K562 (cell line): ENCODE data around the gene SOX4. TPM values are rescaled to one million over a fixed set of nuclear protein-coding genes. Genes with fewer than 3 reads are reported as not detected.

Source experiments
- ATAC-seq: fragments of 200-7000 bp; cut with Tn5 transposase; 3 replicates; pipeline ENCODE4 v1.9.1; 2020; ENCODE audit warnings: moderate library complexity
- BruUV-seq: library from RNA; stranded (reverse); fragments of 400-500 nt; replicated peaks from 2 replicates; lab custom pipeline; 2021; lab: Mats Ljungman, UMichigan
- CTCF ChIA-PET: fragments of 300-600 bp; formaldehyde crosslinking; extraction: SDS; loops from one replicate; lab custom pipeline; 2021; ENCODE audit warnings: low intra/inter-chr PET ratio; lab: Yijun Ruan, JAX
- POLR2A ChIA-PET: fragments of 300-600, 350-650 bp; sonication (Branson Sonifier 250); formaldehyde crosslinking; extraction: SDS; loops from one replicate; lab custom pipeline; 2021; ENCODE audit warnings: antibody characterized with exemption, inconsistent platforms; lab: Yijun Ruan, JAX
- DNase-seq, 4 experiments: peaks; one replicate each; pipeline versions ENCODE4 v3.0.0 to v3.0.0-alpha.2; 2011 to 2018; ENCODE audit warnings: low spot score in 3 of 4, mixed read lengths in 3 of 4; ENCODE audit errors: extremely low read depth in 1 of 4
- FAIRE-seq: peaks from 2 replicates; lab custom pipeline; 2011; peaks lifted over from hg19 to GRCh38; lab: Jason Lieb, UNC
- H2AFZ ChIP-seq: 2 replicates; pipeline ENCODE4 v1.6.0; 2011; ENCODE audit warnings: low read depth, low read length, control low read depth, inconsistent platforms
- H3K27ac ChIP-seq: fragments of 200-600 bp; 3 replicates; pipeline ENCODE4 v1.8.0; 2011; ENCODE audit warnings: low read depth, mild to moderate bottlenecking, control low read depth, inconsistent platforms, low read length, moderate library complexity, mixed read lengths; ENCODE audit errors: extremely low read depth
- H3K27me3 ChIP-seq, 2 experiments: fragments of 300-600 bp in 1 of 2; 2 replicates in 1 of 2; 3 replicates in 1 of 2; pipeline versions ENCODE4 v1.6.0 to v1.8.0; 2011; ENCODE audit warnings: inconsistent platforms in 2 of 2, low read length in 2 of 2, mild to moderate bottlenecking in 1 of 2, mixed read lengths in 1 of 2, moderate library complexity in 1 of 2; ENCODE audit not compliant: control insufficient read depth in 2 of 2, insufficient read depth in 2 of 2
- H3K36me3 ChIP-seq: fragments of 300-600 bp; 3 replicates; pipeline ENCODE4 v1.8.0; 2011; ENCODE audit warnings: mild to moderate bottlenecking, low read length, inconsistent platforms; ENCODE audit not compliant: control insufficient read depth, insufficient read depth
- H3K4me1 ChIP-seq, 2 experiments: fragments of 200-600 bp in 1 of 2; replicated peaks in 1 of 2; 2 replicates in 1 of 2; 3 replicates in 1 of 2; pipeline versions ENCODE4 v1.5.1 to v1.8.0; 2011; ENCODE audit warnings: inconsistent platforms in 2 of 2, low read length in 2 of 2, mild to moderate bottlenecking in 1 of 2, mixed read lengths in 1 of 2, moderate library complexity in 1 of 2; ENCODE audit not compliant: control insufficient read depth in 2 of 2, insufficient read depth in 2 of 2
- H3K4me2 ChIP-seq: 2 replicates; pipeline ENCODE4 v1.6.1; 2011; ENCODE audit warnings: low read length, control low read depth, inconsistent platforms, mixed read lengths; ENCODE audit not compliant: insufficient read depth
- H3K4me3 ChIP-seq: fragments of 200-600 bp; sonication (generic), shearing (Covaris generic); 2 replicates; pipeline ENCODE4 v1.5.1; 2016; ENCODE audit warnings: control low read depth, inconsistent platforms
- H3K79me2 ChIP-seq: fragments of 200-600 bp; 3 replicates; pipeline ENCODE4 v1.8.0; 2011; ENCODE audit warnings: low read length, inconsistent platforms; ENCODE audit not compliant: control insufficient read depth, insufficient read depth
- H3K9ac ChIP-seq, 2 experiments: 2 replicates each; pipeline versions ENCODE4 v1.6.0 to v1.6.1; 2011; ENCODE audit warnings: low read depth in 2 of 2, low read length in 2 of 2, control low read depth in 1 of 2, inconsistent platforms in 1 of 2, mild to moderate bottlenecking in 1 of 2, mixed read lengths in 1 of 2; ENCODE audit not compliant: insufficient read depth in 1 of 2
- H3K9me1 ChIP-seq: one replicate; pipeline ENCODE4 v1.6.0; 2011; ENCODE audit warnings: inconsistent platforms, mild to moderate bottlenecking, low read length, moderate library complexity; ENCODE audit not compliant: control insufficient read depth, insufficient read depth
- H3K9me3 ChIP-seq: replicated peaks from 2 replicates; pipeline ENCODE4 v1.5.1; 2011; ENCODE audit warnings: low read depth, low read length, inconsistent platforms; ENCODE audit not compliant: control insufficient read depth, insufficient read depth
- H4K20me1 ChIP-seq: replicated peaks from 2 replicates; pipeline ENCODE4 v1.6.1; 2011; ENCODE audit warnings: low read length, inconsistent platforms, mixed read lengths; ENCODE audit not compliant: control insufficient read depth, insufficient read depth
- CBFA2T2 ChIP-seq: fragments of 450-650 bp; conservative IDR thresholded peaks from 2 replicates; pipeline ENCODE4 v1.6.1; 2017; ENCODE audit warnings: mild to moderate bottlenecking
- FOS ChIP-seq: IDR thresholded peaks from 3 replicates; pipeline ENCODE4 v1.6.1; 2011; ENCODE audit not compliant: insufficient read length; ENCODE audit errors: extremely low read depth
- GABPB1 ChIP-seq: sonication (generic); formaldehyde crosslinking; IDR thresholded peaks from 2 replicates; pipeline ENCODE4 v1.8.0; 2022; ENCODE audit warnings: mild to moderate bottlenecking, missing genetic modification reagents
- HLTF ChIP-seq: fragments of 450-650 bp; IDR thresholded peaks from 2 replicates; pipeline ENCODE4 v1.6.1; 2016
- ILF3 ChIP-seq: fragments of 450-650 bp; IDR thresholded peaks from 2 replicates; pipeline ENCODE4 v1.6.1; 2018; ENCODE audit warnings: antibody characterized with exemption, mild to moderate bottlenecking, moderate library complexity, borderline replicate concordance
- JUND ChIP-seq, 2 experiments: IDR thresholded peaks; 2 replicates in 1 of 2; 3 replicates in 1 of 2; pipeline ENCODE4 v1.6.1; 2011; ENCODE audit warnings: borderline replicate concordance in 2 of 2, low read depth in 2 of 2, low read length in 2 of 2, improper control_type of control experiment in 1 of 2, missing biosample characterization in 1 of 2, missing genetic modification characterization in 1 of 2, missing genetic modification reagents in 1 of 2
- RBM15 ChIP-seq: fragments of 200-400 bp; formaldehyde crosslinking; IDR thresholded peaks from 2 replicates; pipeline ENCODE4 v1.6.1; 2018; ENCODE audit warnings: mild to moderate bottlenecking, low read length, moderate library complexity; ENCODE audit not compliant: insufficient read depth
- TAF15 ChIP-seq: fragments of 200-400 bp; formaldehyde crosslinking; IDR thresholded peaks from 2 replicates; pipeline ENCODE4 v1.6.1; 2017; ENCODE audit warnings: mild to moderate bottlenecking, low read depth, low read length, moderate library complexity
- ZBTB7A ChIP-seq: IDR thresholded peaks from 2 replicates; pipeline ENCODE4 v1.6.1; 2011; ENCODE audit warnings: low read depth, mild to moderate bottlenecking, low read length, moderate library complexity, borderline replicate concordance; ENCODE audit not compliant: control insufficient read depth
- ZEB2 ChIP-seq: fragments of 450-650 bp; IDR thresholded peaks from 2 replicates; pipeline ENCODE4 v1.6.1; 2016
- ZFP36 ChIP-seq: fragments of 150-350 bp; IDR thresholded peaks from 2 replicates; pipeline ENCODE4 v1.6.1; 2018; ENCODE audit warnings: low read length, low read depth; ENCODE audit not compliant: partially characterized antibody
- ZNF445 ChIP-seq: fragments of 250-450 bp; sonication (Bioruptor Pico); IDR thresholded peaks from 2 replicates; pipeline ENCODE4 v1.4.0; 2020; ENCODE audit warnings: low read depth, mild to moderate bottlenecking, moderate library complexity
- ZNF668 ChIP-seq: fragments of 250-450 bp; sonication (Bioruptor Pico); IDR thresholded peaks from 2 replicates; pipeline ENCODE4 v1.8.0; 2022; ENCODE audit warnings: mild to moderate bottlenecking, inconsistent platforms
- WGBS: fragments of 100-300 bp; shearing (Covaris generic); methylation state at CpG from one replicate; pipeline ENCODE4 v1.1.6; 2016; ENCODE audit warnings: low coverage, mixed read lengths; ENCODE audit not compliant: insufficient coverage; ENCODE audit errors: missing lambda C conversion rate; 5-methylcytosine and 5-hydroxymethylcytosine counted together
- in situ Hi-C: fragments of 300-500 bp; cut with MboI; formaldehyde crosslinking; loops from 4 replicates; pipeline ENCODE4 v1.15.0; 2018; ENCODE audit warnings: inconsistent platforms, mixed read lengths
- intact Hi-C: fragments of 100-400 bp; cut with micrococcal nuclease; formaldehyde crosslinking; loops from 2 replicates; pipeline ENCODE4 v1.14.2; 2022
- polyA plus RNA-seq, 8 experiments: library from polyadenylated mRNA; depleted of rRNA in 4 of 8; stranded (reverse) in 5 of 8; unstranded in 3 of 8; fragments of >200 nt; fragmentation: Nextera tagmentation in 2 of 8; fragmentation: Illumina TruSeq in 1 of 8; extraction: Ambion mirVana in 2 of 8; extraction: Trizol in 1 of 8; gene quantifications; 2 replicates each; pipeline versions ENCODE4 v1.2.1 to v1.2.3, GENCODE V29; 2011 to 2014; ENCODE audit warnings: inconsistent platforms in 1 of 8, missing spikeins in 1 of 8
- total RNA-seq, 7 experiments: library from RNA; depleted of rRNA in 6 of 7; stranded (reverse); fragments of >200 nt in 6 of 7; fragmentation: Illumina TruSeq in 2 of 7; extraction: Trizol in 2 of 7; gene quantifications; 2 replicates each; pipeline versions ENCODE4 v1.2.1 to v1.2.3, GENCODE V29; 2011 to 2021; ENCODE audit warnings: low replicate concordance in 1 of 7
- TF ChIP-seq, protein P1 (sequence below): fragments of 150-350 bp; conservative IDR thresholded peaks from 2 replicates; pipeline ENCODE4 v1.6.1; 2014; ENCODE audit warnings: low read length
- TF ChIP-seq, protein P2 (sequence below): fragments of 450-650 bp; formaldehyde crosslinking; IDR thresholded peaks from 2 replicates; pipeline ENCODE4 v1.4.0; 2020; ENCODE audit warnings: mild to moderate bottlenecking, mixed read lengths

SOX4 gene
- total and polyA plus RNA-seq, 9 of the 15 experiments (the other 6 are each of a cell fraction or from before 2014, with no cell fraction given), result 0.03 to 0.29 (median 0.04) TPM

DNA sequence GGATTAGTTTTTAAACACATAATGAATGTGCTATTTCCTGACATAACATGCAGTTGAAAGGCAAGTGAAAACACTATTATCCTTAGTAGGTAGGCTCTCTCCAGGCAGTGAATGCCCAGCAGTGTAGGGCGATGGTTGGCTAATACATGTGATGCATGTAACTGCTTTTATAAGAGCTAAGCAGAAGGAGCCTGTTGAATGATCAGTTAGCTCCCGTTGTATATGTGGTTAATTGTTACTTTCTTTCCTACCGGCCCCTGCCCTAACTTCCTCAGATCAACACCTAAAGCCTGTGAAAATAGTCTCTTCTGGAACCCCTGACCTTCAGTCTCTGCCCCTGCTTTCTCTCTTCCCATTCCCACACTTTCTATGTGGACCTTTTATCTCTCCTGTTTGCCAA, 10.5 kb downstream of the SOX4 start (continued):
- TF ChIP-seq, protein P1, sequence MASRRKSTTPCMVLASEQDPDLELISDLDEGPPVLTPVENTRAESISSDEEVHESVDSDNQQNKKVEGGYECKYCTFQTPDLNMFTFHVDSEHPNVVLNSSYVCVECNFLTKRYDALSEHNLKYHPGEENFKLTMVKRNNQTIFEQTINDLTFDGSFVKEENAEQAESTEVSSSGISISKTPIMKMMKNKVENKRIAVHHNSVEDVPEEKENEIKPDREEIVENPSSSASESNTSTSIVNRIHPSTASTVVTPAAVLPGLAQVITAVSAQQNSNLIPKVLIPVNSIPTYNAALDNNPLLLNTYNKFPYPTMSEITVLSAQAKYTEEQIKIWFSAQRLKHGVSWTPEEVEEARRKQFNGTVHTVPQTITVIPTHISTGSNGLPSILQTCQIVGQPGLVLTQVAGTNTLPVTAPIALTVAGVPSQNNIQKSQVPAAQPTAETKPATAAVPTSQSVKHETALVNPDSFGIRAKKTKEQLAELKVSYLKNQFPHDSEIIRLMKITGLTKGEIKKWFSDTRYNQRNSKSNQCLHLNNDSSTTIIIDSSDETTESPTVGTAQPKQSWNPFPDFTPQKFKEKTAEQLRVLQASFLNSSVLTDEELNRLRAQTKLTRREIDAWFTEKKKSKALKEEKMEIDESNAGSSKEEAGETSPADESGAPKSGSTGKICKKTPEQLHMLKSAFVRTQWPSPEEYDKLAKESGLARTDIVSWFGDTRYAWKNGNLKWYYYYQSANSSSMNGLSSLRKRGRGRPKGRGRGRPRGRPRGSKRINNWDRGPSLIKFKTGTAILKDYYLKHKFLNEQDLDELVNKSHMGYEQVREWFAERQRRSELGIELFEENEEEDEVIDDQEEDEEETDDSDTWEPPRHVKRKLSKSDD, result no peak
- TF ChIP-seq, all 486 proteins: peak for 0

DNA sequence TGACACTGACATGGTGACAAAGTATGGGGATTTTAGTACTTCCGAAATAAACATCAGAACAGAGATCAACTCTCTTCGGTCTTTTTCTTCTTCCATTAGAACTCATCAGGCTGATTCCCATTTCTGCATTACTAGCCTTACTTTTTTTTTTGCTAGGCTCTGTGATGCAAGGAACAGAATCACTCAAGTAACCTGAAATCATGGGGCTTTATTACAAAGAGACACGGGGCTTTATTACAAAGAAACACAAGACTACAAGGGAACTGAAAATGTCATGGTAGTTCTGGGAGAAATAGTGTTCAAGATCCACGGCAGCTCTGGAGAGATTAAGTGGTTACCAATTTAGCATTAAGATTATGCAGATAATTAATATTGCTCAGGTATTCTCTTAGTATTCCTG, 11.6 kb downstream of the SOX4 start:
- Histone ChIP-seq H3K9me3 (no peaks in the 10 kb centered on the region), H3K4me2 (no peak overlapping the region), H3K79me2 (no peaks in the 10 kb centered on the region), H3K27ac (no peak overlapping the region), H3K27me3 (peaks cover 19 to 25% of the 10 kb centered on the region in 2 experiments; a peak in 4 of 5 replicates), H4K20me1 (no peaks in the 10 kb centered on the region), H3K9me1 (no peaks in the 10 kb centered on the region), H2AFZ (no peak overlapping the region), H3K4me1 (peaks cover 0 to 9% of the 10 kb centered on the region in 2 experiments; a peak in 2 of 5 replicates), H3K9ac (no peak overlapping the region), H3K36me3 (no peaks in the 10 kb centered on the region), H3K4me3 (no peak overlapping the region)
- ATAC-seq (no peak), DNase-seq (no peak), FAIRE-seq (no peak)
- ChIA-PET CTCF (no interaction called here), POLR2A (no interaction called here)
- 1% methylated on average over 4 of the region's 4 CpGs for WGBS
- no TSS peak for BruUV-seq
- TF ChIP-seq TAF15 (no peak), JUND (IDR thresholded peaks at IDR 0.05; ENCODE audit: borderline replicate concordance, low read depth, low read length) (no peak), JUND (tag; IDR thresholded peaks at IDR 0.05; ENCODE audit: borderline replicate concordance, low read depth, low read length) (no peak), CBFA2T2 (no peak), ZNF445 (CRISPR knock-in tag) (no peak), HLTF (no peak), ZFP36 (no peak), ILF3 (no peak), ZBTB7A (no peak), GABPB1 (CRISPR knock-in tag) (no peak), FOS (no peak), ZEB2 (no peak), ZNF668 (no peak), RBM15 (no peak)
- TF ChIP-seq, protein P2, sequence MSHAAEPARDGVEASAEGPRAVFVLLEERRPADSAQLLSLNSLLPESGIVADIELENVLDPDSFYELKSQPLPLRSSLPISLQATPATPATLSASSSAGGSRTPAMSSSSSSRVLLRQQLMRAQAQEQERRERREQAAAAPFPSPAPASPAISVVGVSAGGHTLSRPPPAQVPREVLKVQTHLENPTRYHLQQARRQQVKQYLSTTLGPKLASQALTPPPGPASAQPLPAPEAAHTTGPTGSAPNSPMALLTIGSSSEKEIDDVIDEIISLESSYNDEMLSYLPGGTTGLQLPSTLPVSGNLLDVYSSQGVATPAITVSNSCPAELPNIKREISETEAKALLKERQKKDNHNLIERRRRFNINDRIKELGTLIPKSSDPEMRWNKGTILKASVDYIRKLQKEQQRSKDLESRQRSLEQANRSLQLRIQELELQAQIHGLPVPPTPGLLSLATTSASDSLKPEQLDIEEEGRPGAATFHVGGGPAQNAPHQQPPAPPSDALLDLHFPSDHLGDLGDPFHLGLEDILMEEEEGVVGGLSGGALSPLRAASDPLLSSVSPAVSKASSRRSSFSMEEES, result no peak
- in situ Hi-C loops (no loop called here), intact Hi-C loops (no loop called here)
